ENCODE measurements around the gene HSPA1L. TPM values are rescaled to one million over a fixed set of nuclear protein-coding genes. Genes with fewer than 3 reads are reported as not detected.

HSPA1L gene
- polyA plus RNA-seq, 1 donor (not counting 4 experiments of a cell fraction or from before 2014, with no cell fraction given): 0.60 TPM

DNA sequence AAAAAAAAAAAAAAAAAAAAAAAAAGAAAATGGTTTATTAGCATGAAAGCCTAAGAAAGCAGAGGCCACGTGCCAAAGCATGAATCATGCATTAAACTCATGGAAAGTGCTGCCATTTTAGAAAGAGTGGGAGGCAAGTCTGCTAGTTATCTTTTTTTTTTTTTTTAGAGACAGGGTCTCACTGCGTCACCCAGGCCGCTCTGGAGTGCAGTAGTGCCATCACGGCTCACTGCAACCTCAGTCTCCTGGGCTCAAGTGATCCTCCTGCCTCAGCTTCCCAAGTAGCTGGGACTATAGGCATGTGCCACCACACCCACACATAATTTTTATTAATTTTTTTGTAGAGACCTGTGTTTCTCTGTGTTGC is 43.1 kb downstream of the HSPA1L start:
- H3K9me3 ChIP-seq (ENCODE audit: control insufficient read depth, low read depth, low read length): no peaks in the 10 kb centered on the region
- H3K9ac ChIP-seq (ENCODE audit: control insufficient read depth, extremely low read depth, insufficient read depth, low read length): no peak overlapping the region
- peaks cover 20% of the 10 kb centered on the region for H3K4me1 ChIP-seq (ENCODE audit: control insufficient read depth, extremely low read depth, insufficient read depth, low read length)
- H3K9me1 ChIP-seq (ENCODE audit: control insufficient read depth, extremely low read depth, insufficient read depth, low read length): peaks cover 2% of the 10 kb centered on the region
- no peak overlapping the region for H2AFZ ChIP-seq (ENCODE audit: control insufficient read depth, low read length)
- TF ChIP-seq CTCF (optimal IDR thresholded peaks at IDR 0.05 in 1 of 3, IDR thresholded peaks at IDR 0.05 in 1 of 3, conservative IDR thresholded peaks at IDR 0.05 in 1 of 3; ENCODE audit: extremely low read depth in 1 of 3, insufficient read depth in 2 of 3, low read length in 3 of 3) (no peak), EZH2 (IDR thresholded peaks at IDR 0.05; ENCODE audit: low read length) (no peak)
- H3K4me2 ChIP-seq (ENCODE audit: control insufficient read depth, extremely low read depth, insufficient read depth, low read depth, low read length): no peak overlapping the region
- H3K79me2 ChIP-seq (ENCODE audit: control insufficient read depth, insufficient read depth, low read length): no peaks in the 10 kb centered on the region
- no peak overlapping the region for H3K4me3 ChIP-seq (ENCODE audit: control insufficient read depth in 2 of 3, extremely low read depth in 1 of 3, insufficient read depth in 2 of 3, low read depth in 1 of 3, low read length in 3 of 3)
- H3K27me3 ChIP-seq (ENCODE audit: control insufficient read depth, extremely low read depth, insufficient read depth, low read length): no peaks in the 10 kb centered on the region
- dilution Hi-C loops (cut with MboI; ENCODE audit: extremely low pct_ligation_motif_present, low sequenced_read_pairs): no loop called here
- no peaks in the 10 kb centered on the region for H3K36me3 ChIP-seq (ENCODE audit: control insufficient read depth in 2 of 2, extremely low read depth in 1 of 2, insufficient read depth in 2 of 2, low read length in 2 of 2)
- no peak overlapping the region for H3K27ac ChIP-seq (ENCODE audit: control insufficient read depth, insufficient read depth, low read length)
- H4K20me1 ChIP-seq (ENCODE audit: control insufficient read depth, extremely low read depth, insufficient read depth, low read length): no peaks in the 10 kb centered on the region
- FAIRE-seq (no peak), DNase-seq (ENCODE audit: low read depth, low spot score) (no peak)

DNA sequence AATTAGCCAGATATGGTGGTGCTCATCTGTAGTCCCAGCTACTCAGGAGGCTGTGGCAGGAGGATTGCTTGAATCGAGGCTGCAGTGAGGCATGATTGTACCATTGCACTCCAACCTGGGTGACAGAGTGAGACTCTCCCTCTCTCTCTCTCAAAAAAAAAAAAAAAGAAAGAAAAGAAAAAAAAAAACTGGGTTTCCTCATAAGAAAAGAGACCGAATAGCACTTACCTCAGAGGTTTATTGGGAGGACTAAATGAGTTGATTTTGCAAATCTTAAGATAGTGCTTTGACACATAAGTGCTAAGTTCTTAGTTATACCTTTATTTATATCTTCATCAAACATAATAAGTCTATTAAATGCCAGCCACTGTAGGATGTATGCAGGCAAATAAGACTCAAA is 44.2 kb downstream of the HSPA1L start:
- Histone ChIP-seq H3K4me2 (ENCODE audit: control insufficient read depth, extremely low read depth, insufficient read depth, low read depth, low read length) (no peak overlapping the region), H3K9ac (ENCODE audit: control insufficient read depth, extremely low read depth, insufficient read depth, low read length) (no peak overlapping the region), H3K79me2 (ENCODE audit: control insufficient read depth, insufficient read depth, low read length) (no peaks in the 10 kb centered on the region), H2AFZ (ENCODE audit: control insufficient read depth, low read length) (no peak overlapping the region), H3K27ac (ENCODE audit: control insufficient read depth, insufficient read depth, low read length) (no peak overlapping the region), H4K20me1 (ENCODE audit: control insufficient read depth, extremely low read depth, insufficient read depth, low read length) (no peaks in the 10 kb centered on the region), H3K4me3 (ENCODE audit: control insufficient read depth in 2 of 3, extremely low read depth in 1 of 3, insufficient read depth in 2 of 3, low read depth in 1 of 3, low read length in 3 of 3) (no peak overlapping the region), H3K36me3 (ENCODE audit: control insufficient read depth in 2 of 2, extremely low read depth in 1 of 2, insufficient read depth in 2 of 2, low read length in 2 of 2) (no peaks in the 10 kb centered on the region), H3K9me3 (ENCODE audit: control insufficient read depth, low read depth, low read length) (no peaks in the 10 kb centered on the region), H3K4me1 (ENCODE audit: control insufficient read depth, extremely low read depth, insufficient read depth, low read length) (peaks cover 9% of the 10 kb centered on the region), H3K9me1 (ENCODE audit: control insufficient read depth, extremely low read depth, insufficient read depth, low read length) (peaks cover 2% of the 10 kb centered on the region), H3K27me3 (ENCODE audit: control insufficient read depth, extremely low read depth, insufficient read depth, low read length) (no peaks in the 10 kb centered on the region)
- DNase-seq (ENCODE audit: low read depth, low spot score) (no peak), FAIRE-seq (no peak)
- no peak for TF ChIP-seq CTCF (optimal IDR thresholded peaks at IDR 0.05 in 1 of 3, IDR thresholded peaks at IDR 0.05 in 1 of 3, conservative IDR thresholded peaks at IDR 0.05 in 1 of 3; ENCODE audit: extremely low read depth in 1 of 3, insufficient read depth in 2 of 3, low read length in 3 of 3)
- no peak for TF ChIP-seq EZH2 (IDR thresholded peaks at IDR 0.05; ENCODE audit: low read length)
- dilution Hi-C loops (cut with MboI; ENCODE audit: extremely low pct_ligation_motif_present, low sequenced_read_pairs): no loop called here
